Endothelial cell of umbilical vein (primary cell): ENCODE results near the gene TMEM181.

Experiments
- JUN ChIP-seq: IDR thresholded peaks from 2 replicates; pipeline ENCODE4 v1.6.1; 2011; ENCODE audit warnings: borderline replicate concordance, low read depth; ENCODE audit not compliant: insufficient read length, insufficient read depth
- POLR2AphosphoS5 ChIP-seq: IDR thresholded peaks from 2 replicates; pipeline ENCODE4 v1.6.1; 2012; ENCODE audit warnings: low read depth, mild to moderate bottlenecking, control low read depth, low read length, moderate library complexity; ENCODE audit not compliant: insufficient read depth

- TF ChIP-seq POLR2AphosphoS5 (no peak), JUN (no peak)
These were observed 61.2 kb downstream of the TMEM181 start for GRCh38 chr6:158620963-158621693.
